ENCODE results near the gene CDKN2B-AS1. TPM values are rescaled to one million over a fixed set of nuclear protein-coding genes. Genes with fewer than 3 reads are reported as not detected.

CDKN2B-AS1 gene
- total RNA-seq, 2 donors from 2014 or later = not detected

DNA sequence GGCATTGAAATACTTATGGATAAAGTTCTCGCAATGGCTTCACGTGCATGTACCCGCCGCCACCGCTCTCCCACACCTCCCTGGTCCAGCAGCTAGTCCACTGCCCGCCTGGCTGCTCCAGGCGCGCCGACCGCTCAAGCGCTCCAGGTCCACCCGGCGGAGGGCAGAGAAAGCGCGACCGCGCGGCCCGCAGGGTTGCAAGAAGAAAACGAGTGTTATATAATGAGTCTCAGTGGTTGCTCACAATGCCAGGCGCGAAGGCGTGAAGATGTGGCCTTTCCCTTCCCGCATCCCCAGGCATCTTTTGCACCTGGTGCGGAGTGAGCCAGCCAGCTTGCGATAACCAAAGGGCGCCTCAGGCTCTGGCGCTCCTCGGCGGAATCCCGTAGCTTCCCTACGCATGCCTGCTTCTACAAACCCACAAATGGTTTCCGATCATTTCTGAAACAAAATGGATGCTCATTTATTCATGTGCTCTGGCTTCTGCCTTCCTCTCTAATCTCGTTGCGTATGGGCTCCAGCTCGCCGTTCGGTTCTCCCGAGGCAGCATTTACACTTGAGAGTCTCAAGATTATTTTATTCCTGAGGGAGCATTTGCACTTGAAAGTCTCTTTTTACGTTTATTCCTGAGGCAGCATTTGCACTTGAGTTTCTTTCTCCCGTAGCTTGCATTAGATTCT is 26.1 kb upstream of the CDKN2B-AS1 start:
- peak; percentile 81 for DNase-seq
- Histone ChIP-seq H3K27ac (ENCODE audit: low read depth, low read length) (no peak overlapping the region), H3K27me3 (ENCODE audit: control insufficient read depth, insufficient read depth, low read length, poor library complexity, severe bottlenecking) (peaks cover 100% of the 10 kb centered on the region), H3K9ac (ENCODE audit: extremely low read depth, low read length, poor library complexity, severe bottlenecking) (no peak overlapping the region), H3K4me3 (ENCODE audit: low read length) (no peak overlapping the region), H3K4me1 (ENCODE audit: control insufficient read depth, insufficient read depth, low read length) (no peaks in the 10 kb centered on the region), H3K36me3 (ENCODE audit: control insufficient read depth, insufficient read depth, low read length) (no peaks in the 10 kb centered on the region), H3K9me3 (ENCODE audit: control insufficient read depth, low read length) (peaks cover 14% of the 10 kb centered on the region)
- peaks cover 7% of the 10 kb centered on the region for H3K9me3 Mint-ChIP-seq
- TF ChIP-seq CTCF (conservative IDR thresholded peaks at IDR 0.05) = no peak
- peaks cover 99% of the 10 kb centered on the region for H3K27me3 Mint-ChIP-seq (ENCODE audit: insufficient read depth)
- H3K4me3 Mint-ChIP-seq = no peak overlapping the region
- 2% methylated on average over 21 to 41 of the region's 41 CpGs for WGBS, 2 experiments (ENCODE audit: insufficient coverage in 1 of 2, insufficient read length in 1 of 2)
- H3K4me1 Mint-ChIP-seq = peaks cover 26% of the 10 kb centered on the region
- H3K27ac Mint-ChIP-seq = no peak overlapping the region
- H3K36me3 Mint-ChIP-seq (ENCODE audit: low read depth) = no peaks in the 10 kb centered on the region

DNA sequence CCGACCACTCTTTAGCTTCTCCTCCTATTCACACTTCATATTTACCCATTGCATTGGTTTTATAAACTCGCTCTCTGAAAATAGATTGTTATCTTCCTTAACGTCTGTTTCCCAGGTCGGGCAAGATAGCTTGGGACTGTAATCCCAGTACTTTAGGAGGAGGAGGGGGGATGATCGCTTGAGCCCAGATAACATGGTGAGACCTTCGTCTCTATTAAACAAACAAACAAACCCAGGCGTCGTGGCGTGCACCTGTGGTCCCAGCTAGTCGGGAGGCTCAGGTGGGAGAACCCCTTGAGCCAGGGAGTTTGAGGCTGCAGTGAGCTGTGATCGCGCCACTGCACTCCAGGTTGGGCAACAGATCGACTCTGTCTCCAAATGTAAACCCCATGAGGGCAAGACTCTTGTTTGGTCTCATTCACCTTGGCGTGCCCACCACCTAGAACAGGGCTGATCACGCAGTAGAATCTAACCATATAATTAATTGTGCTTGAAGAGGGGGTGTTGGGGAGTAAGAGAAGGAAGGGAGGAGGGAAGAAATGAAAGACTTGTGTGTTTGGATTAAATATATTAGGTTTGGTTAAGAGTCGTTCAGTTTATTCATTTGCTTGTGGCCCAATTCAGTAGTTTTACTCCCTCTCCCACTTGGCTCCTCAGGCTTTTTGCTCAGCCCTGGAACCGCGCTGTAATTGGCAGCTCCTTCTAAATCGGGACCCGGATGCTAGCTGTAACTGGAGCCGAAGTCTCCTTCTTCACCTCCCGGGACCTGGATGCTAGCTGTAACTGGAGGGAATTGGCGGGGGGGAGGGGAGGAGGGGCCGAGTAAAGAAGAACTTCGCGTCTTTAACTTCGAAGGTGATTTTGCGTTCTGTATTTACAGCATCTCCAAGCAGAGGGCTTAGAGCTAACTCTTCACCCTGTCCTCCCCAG is 25.3 kb upstream of the CDKN2B-AS1 start:
- Mint-ChIP-seq H3K9me3 (peaks cover 3% of the 10 kb centered on the region), H3K27ac (no peak overlapping the region), H3K27me3 (ENCODE audit: insufficient read depth) (peaks cover 99% of the 10 kb centered on the region), H3K4me1 (peaks cover 27% of the 10 kb centered on the region), H3K36me3 (ENCODE audit: low read depth) (no peaks in the 10 kb centered on the region), H3K4me3 (no peak overlapping the region)
- Histone ChIP-seq H3K4me1 (ENCODE audit: control insufficient read depth, insufficient read depth, low read length) (no peaks in the 10 kb centered on the region), H3K27ac (ENCODE audit: low read depth, low read length) (no peak overlapping the region), H3K9me3 (ENCODE audit: control insufficient read depth, low read length) (peaks cover 12% of the 10 kb centered on the region), H3K36me3 (ENCODE audit: control insufficient read depth, insufficient read depth, low read length) (no peaks in the 10 kb centered on the region), H3K27me3 (ENCODE audit: control insufficient read depth, insufficient read depth, low read length, poor library complexity, severe bottlenecking) (peaks cover 100% of the 10 kb centered on the region), H3K4me3 (ENCODE audit: low read length) (no peak overlapping the region), H3K9ac (ENCODE audit: extremely low read depth, low read length, poor library complexity, severe bottlenecking) (no peak overlapping the region)
- WGBS, 2 experiments (ENCODE audit: insufficient coverage in 1 of 2, insufficient read length in 1 of 2) = 8 to 13% methylated on average over 10 to 28 of the region's 28 CpGs
- no peak for TF ChIP-seq CTCF (conservative IDR thresholded peaks at IDR 0.05)
- peak; percentile 83 for DNase-seq

GRCh38 chr9:21969951-21970799 is 24.4 kb upstream of the CDKN2B-AS1 start:
- WGBS, 2 experiments (ENCODE audit: insufficient coverage in 1 of 2, insufficient read length in 1 of 2) = 12 to 14% methylated on average over 17 to 22 of the region's 24 CpGs
- Mint-ChIP-seq H3K27me3 (ENCODE audit: insufficient read depth) (peaks cover 99% of the 10 kb centered on the region), H3K36me3 (ENCODE audit: low read depth) (no peaks in the 10 kb centered on the region), H3K4me1 (peaks cover 28% of the 10 kb centered on the region), H3K27ac (no peak overlapping the region), H3K9me3 (peaks cover 3% of the 10 kb centered on the region), H3K4me3 (peak overlapping the region; percentile 28)
- Histone ChIP-seq H3K4me3 (ENCODE audit: low read length) (no peak overlapping the region), H3K9ac (ENCODE audit: extremely low read depth, low read length, poor library complexity, severe bottlenecking) (no peak overlapping the region), H3K4me1 (ENCODE audit: control insufficient read depth, insufficient read depth, low read length) (no peaks in the 10 kb centered on the region), H3K9me3 (ENCODE audit: control insufficient read depth, low read length) (peaks cover 12% of the 10 kb centered on the region), H3K27me3 (ENCODE audit: control insufficient read depth, insufficient read depth, low read length, poor library complexity, severe bottlenecking) (peaks cover 100% of the 10 kb centered on the region), H3K36me3 (ENCODE audit: control insufficient read depth, insufficient read depth, low read length) (no peaks in the 10 kb centered on the region), H3K27ac (ENCODE audit: low read depth, low read length) (no peak overlapping the region)
- TF ChIP-seq CTCF (conservative IDR thresholded peaks at IDR 0.05) = no peak
- DNase-seq = no peak
